NCI-H2227 (cell line): ENCODE data around the gene ERCC8.
"Not testable (repeated sequence)": the region's sequence is repeated elsewhere in the genome, so short reads cannot be mapped to it uniquely, and the experiment has no call there.

ENCODE experiments used
- DNase-seq: peaks from one replicate; lab custom pipeline; 2025; ENCODE audit not compliant: unreplicated experiment; lab: John Stamatoyannopoulos, UW

Gene ERCC8, protein sequence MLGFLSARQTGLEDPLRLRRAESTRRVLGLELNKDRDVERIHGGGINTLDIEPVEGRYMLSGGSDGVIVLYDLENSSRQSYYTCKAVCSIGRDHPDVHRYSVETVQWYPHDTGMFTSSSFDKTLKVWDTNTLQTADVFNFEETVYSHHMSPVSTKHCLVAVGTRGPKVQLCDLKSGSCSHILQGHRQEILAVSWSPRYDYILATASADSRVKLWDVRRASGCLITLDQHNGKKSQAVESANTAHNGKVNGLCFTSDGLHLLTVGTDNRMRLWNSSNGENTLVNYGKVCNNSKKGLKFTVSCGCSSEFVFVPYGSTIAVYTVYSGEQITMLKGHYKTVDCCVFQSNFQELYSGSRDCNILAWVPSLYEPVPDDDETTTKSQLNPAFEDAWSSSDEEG

DNA sequence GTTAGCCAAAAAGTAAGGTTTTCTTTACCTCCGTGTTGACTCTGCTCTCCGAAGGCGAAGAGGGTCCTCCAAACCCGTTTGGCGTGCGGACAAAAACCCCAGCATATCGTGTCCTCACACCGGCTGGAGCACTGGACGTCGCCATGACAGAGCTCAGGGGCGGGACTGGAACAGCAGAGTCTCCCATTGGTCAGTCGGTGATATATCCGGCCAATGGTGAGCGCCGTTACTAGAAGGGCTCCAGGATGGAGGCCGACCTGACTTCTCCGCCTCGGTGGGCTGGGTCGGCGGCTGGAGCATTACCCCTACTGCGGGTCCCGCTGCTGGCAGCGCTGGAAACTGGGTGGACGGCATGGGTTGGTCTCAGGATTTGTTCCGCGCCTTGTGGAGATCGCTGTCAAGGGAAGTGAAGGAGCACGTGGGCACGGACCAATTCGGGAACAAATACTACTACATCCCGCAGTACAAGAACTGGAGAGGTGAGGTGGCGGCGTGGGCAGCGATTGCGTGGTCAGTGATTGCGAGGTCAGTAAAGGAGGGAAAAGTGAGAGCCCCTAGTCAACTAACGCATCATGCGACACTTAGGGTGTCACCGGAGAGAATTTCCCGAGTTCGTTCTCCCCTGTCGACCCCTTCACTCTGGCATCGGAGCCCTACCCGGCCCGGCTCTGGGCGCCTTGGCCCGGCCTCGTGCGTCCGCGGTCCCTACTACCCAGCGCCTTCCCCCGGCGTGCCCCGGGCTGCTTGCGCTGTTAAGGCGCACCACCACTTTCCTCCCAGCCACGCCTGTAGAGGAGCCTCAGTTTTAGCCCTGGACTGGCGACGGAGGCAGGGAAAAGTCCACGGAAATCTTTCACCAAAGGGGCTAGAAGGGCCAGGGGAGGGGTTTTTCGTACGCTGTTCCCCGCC, at the start of gene ERCC8, which contains the start of gene NDUFAF2:
Gene ERCC8 (minus strand): TSS at position 167 of the 909 bp plus-strand sequence. CDS start 62 bp downstream, at position 105.
Gene NDUFAF2 (plus strand): TSS at position 302 of the 909 bp plus-strand sequence. CDS start 51 bp downstream, at position 353.
- peak; percentile 87 for DNase-seq

DNA sequence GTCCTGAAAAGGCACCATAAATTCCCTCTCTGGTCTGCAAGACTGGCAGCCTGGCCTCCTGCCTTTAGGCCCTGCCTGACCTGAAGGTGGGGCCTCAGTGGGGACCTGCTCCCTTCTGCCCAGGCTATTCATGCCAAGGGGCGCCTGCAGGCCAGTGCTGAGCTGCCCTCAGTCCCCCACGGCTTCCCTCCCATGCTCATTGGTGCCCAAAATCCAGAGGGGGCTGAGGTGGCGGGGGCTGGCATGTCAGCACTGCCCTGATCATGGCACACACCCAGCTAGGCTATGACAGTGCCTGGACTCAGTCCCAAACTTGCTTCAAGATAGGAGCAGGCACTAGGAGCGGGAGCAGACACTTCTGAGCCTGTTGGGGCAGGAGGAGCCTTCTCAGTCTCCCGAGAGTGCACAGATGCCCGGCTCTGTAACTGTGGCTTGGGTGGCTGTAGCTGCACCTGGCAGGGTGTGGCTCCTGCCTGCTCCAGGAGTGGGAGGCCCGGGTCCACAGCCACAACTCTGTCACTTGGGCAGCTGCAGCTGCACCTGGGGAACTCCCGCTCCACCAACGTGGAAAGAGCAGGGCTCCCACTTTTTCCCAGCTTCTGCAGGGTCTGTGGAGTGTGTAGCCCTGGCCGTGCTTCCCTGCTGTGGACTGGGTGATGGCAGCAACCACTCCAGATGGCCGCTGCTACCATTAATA, 49.2 kb upstream of the ERCC8 start:
- DNase-seq = no peak

DNA sequence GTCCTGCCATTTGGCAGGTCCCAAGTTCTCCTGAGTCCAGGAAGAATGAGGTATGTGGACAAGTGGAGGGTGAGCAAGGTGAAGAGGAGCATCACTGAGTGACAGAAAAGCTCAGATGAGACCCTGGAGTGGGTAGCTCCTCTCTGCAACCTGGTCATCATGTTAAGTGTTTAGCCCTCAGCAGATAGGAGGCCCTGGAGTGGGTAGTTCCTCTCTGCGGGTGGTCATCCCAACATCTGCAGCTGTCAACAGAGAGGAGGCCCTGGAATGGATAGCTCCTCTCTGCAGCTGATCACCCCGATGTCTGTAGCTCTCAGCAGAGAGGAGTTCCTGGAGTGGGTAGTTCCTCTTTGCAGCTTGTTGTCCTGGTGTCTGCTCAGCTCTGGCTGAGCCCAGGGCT, 48.6 kb upstream of the ERCC8 start:
- no peak for DNase-seq

DNA sequence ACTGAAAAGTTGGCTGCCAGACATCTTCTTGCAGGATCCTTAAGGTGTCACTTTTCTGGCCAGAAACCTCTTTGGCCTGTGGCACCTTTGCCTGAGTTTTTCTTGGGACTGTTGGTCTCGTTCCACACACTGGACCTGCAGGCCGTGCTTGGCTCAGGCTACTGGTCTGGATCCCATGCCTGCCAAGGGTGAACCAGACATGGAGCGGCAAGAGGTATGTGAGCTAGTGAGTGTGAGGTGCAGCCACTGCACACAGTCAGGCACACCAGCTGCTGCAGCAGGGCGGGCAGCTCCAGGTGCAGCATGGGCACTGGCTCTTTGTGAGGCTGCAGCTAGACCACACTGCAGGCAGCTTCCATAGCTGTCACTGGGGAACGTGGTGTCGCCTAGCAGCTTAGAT, 48.0 kb upstream of the ERCC8 start:
- DNase-seq = no peak

DNA sequence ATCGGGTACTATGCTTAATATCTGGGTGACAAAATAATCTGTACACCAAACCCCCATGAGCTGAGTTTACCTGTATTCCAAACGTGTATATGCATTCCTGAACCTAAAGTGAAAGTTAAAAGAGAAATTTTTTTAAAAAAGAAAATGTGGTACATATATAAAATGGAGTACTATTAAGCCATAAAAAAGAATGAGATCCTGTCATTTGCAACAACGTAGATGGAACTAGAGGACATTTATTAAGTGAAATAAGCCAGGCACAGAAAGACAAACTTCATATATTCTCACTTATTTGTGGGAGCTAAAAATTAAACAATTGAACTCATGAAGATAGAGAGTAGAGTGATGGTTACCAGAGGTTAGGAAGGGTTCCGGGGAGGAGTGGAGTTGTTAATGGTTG, 44.9 kb upstream of the ERCC8 start:
- no peak for DNase-seq

DNA sequence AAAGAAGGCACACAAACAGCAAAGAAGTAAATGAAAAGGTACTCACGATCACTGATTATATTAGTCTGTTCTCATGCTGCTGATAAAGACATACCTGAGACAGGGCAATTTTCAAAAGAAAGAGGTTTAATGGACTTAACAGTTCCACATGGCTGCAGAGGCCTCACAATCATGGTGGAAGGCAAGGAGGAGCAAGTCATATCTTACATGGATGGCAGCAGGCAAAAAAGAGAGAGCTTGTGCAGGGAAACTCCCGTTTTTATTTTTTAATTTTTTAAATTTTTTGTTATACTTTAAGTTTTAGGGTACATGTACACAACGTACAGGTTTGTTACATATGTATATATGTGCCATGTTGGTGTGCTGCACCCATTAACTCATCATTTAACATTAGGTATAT, 37.3 kb upstream of the ERCC8 start:
- not testable (repeated sequence) for DNase-seq

DNA sequence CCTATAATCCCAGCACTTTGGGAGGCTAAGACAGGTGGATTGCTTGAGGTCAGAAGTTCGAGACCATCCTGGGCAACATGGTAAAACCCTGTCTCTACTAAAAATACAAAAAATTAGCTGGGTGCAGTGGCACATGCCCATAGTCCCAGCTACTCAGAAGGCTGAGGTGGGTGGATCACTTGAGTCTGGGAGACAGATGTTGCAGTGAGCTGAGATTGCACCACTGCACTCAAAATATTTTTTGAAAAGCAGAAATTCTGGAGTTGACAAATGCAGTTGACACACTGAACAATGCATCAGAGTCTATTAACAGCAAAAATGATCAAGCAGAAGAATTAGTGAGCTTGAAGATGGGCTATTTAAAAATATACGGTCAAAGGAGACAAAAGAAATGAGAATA, 35.6 kb upstream of the ERCC8 start:
- no peak for DNase-seq

DNA sequence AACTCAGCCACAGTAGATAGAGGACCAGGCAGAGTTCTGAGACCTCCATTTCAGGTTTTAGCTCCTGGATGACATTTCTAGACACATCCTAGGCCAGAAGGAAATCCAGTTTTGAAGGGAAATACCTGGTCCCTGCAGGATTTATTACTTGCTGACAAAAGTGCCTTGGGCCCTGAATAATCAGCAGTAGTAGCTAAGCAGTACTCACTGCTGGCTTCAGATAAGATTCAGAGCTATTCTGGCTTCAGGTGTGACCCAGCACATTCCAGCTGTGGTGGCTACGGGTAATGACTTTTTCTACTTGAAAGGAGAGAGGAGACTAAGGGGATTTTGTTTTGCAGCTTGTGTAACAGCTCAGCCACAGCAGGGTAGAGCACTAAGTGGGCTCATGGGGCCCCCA, 34.1 kb upstream of the ERCC8 start:
- DNase-seq = no peak

DNA sequence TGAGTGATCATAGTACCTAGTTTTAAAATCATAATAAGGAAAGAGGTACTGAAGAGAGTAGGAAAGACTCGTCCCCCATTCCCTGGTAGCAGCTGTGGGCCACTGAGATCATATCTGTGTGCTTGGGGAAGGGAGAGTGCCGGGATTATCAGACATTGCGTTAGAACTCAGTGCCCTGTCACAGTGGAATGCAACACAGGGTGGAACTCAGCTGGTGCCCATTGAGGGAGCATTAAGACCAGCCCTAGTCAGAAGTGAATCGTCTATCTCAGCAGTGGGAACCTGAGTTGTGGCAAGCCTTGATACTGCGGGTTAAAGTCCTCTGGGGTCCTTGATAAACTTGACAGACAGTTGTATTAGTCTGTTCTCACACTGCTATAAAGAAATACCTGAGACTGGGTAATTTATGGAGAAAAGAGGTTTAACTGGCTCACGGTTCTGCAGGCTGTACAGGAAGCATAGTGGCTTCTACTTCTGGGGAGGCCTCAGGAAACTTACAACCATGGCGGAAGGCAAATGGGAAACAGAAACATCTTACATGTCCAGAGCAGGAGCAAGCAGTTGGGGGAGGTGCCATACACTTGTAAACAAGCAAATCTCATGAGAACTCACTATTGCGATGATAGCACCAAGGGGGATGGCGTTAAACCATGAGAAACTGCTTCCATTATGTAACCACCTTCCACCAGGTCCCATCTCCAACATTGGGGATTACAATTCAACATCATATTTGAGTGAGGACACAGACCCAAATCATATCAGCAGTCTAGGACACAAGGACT, 33.3 kb upstream of the ERCC8 start:
- DNase-seq = no peak

DNA sequence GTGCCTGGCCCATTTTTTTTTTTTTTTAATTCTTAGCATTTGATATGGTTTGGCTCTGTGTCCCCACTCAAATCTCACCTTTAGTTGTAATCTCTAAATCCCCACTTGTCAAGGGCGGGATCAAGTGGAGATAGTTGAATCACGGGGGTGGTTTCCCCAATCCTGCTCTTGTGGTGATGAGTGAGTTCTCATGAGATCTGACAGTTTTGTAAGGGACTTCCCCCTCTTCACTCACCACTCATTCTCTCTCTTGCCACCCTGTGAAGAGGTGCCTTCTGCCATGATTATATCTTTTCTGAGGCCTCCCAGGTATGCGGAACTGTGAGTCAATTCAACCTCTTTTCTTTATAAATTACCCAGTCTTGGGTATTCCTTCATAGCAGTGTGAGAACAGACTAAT, 27.4 kb upstream of the ERCC8 start:
- DNase-seq = no peak

DNA sequence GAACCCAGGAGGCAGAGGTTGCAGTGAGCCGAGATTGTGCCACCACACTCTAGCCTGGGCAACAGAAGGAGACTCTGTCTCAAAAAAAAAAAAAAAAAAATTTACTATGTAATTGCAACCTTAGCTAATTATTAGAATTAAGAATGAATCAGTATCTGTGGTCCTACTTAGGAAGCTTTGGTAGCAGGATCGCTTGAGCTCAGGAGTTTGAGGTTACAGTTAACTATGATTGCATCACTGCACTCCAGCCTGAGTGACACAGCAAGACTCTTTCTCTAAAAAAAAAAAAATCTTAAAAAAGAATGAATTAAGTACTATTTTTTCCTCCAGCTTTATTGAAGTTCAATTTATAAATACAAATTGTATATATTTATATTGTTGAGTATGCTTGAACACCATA, 16.8 kb upstream of the ERCC8 start:
- DNase-seq = no peak

DNA sequence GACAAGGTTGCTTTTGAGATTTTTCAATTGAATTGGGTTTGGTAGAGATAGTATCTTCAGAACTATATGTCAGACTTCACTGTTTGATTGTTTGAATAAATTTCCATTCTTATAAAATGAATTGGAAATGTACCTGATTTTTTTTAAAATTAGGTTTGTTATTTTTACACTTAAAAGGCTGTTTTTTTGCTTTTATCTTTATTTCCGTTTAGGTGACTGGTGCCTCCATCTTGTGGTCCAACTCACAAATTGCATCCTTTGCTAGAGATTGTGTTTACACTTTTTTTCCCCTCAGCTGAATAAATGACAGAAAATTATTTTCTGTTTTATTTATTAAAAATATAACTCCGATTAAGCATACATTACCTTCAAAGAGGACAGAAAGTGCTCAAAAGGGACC, 15.7 kb upstream of the ERCC8 start:
- peak; percentile 2 for DNase-seq

DNA sequence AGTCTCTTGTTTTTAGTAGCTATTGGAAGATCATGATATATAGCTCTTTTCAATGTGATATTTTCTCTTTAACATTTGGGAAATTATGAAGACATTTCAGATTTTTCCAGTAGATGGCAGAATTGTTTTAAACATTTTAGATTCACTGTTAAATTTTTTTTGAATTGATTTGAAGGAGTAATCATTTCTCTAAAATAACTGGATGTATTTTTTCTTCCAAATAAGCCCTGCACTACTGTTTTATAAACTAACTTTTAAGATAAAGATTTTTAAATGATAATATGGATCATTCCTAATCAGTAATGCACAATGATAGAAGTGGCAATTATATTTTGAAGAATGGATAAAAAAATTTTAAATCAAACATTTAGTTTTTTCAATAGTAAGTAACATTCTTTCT, 14.3 kb upstream of the ERCC8 start:
- DNase-seq = peak; percentile 24

DNA sequence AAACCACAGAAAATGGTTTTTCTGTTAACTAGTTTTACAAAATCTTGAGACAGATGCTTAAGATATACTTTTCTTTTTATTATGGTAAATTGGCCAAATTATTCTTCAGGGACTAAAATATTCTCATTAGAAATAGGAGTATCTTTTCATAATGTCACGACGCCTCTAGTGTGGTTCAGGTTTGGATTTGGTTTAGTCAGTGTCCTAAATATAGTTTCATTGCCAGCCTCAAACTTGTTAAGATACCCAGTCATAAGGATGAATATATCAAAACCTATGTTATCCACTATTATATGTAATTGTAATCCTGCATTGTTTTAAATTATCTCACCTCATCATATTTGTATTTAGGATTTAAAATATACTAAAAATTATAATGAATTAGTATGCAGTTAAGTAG, 13.8 kb upstream of the ERCC8 start:
- DNase-seq = no peak

DNA sequence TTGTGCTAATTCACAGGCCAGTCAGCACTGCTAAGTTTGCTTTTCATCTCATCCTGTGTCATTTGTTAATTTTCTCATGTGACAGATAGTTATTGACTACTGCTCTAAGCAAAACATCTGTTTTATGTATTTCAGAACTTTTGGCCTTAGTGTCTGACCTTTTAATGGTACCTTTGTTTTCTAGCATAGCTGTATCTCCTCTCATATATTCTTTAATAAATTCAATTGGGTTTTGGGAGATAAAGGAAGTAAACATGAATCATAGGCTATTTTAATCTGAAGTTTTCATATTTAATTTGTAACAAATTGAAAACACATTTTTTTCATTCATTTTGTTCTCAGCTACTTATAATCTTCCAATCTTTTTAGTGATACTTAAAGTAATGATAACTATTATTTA, 13.2 kb upstream of the ERCC8 start:
- no peak for DNase-seq

DNA sequence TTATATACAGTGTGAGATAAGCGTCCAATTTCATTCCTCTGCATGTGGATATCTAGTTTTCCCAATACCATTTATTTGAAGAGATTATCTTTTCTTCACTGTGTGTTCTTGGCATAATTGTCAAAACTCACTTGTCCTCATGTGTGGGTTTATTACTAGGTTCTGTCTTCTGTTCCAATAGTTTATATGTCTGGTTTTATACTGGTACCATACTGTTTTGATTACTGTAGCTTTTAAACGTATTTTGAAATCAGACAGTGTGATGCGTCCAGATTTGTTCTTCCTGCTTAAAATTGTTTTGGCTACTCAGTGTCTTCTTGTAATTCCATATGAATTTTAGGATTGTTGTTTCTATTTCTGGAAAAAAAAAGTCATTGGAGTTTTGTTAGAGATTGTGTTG, 10.4 kb upstream of the ERCC8 start:
- DNase-seq = no peak

DNA sequence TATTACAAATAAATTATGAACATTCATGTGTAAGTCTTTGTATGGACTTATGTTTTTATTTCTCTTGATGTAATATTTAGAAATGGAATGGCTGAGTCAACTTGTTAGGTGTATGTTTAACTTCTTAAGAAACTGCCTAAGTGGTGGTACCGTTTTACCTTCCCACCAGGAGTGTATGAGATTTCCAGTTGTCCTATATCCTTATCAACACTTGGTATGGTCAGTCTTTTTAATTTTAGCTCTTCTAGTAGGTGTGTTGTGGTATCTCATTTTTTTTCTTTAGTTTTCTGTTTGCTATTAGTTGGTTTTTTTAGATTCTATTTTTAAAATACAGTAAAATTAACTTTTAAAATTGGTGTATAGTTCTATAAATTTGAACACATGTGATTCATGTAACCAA, 3.9 kb upstream of the ERCC8 start:
- no peak for DNase-seq

DNA sequence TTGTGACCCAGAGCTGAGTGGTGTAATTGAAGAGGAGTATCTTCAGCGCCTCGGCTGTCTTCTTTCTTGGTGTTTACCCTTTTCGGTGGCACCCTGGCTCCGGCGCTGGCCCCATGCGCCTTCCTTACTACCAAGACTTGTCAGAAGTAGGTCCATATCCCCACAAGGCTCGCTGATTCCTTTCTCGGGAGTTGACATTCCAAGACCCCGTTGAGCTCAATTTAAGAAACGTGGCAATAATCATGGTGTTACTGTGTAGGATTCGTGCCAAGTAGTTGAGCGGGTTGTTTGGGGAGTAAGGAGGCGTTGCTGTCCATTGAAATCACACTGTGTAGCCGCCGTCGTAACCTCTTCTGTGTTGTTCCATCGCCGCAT, 930 bp upstream of the ERCC8 start:
- DNase-seq = peak; percentile 34

DNA sequence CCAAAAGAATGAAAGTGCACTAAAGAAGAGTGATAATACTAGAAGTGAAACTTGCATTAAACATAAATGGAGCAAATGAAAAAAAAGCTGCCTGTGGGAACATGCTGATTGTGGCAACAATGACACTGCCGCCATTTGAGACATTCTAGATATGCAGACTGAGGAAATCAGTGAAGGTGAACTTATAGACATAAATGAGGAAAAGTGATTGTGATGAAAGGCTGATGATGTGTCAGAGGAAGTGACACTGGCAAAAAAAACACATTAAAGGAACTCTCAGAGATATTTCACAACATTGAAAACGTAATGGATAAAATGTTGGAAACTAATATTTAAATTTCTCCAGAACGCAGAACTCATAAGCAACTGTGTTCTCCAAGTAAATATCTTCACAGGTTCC, 1.2 kb downstream of the ERCC8 start:
- DNase-seq = no peak

DNA sequence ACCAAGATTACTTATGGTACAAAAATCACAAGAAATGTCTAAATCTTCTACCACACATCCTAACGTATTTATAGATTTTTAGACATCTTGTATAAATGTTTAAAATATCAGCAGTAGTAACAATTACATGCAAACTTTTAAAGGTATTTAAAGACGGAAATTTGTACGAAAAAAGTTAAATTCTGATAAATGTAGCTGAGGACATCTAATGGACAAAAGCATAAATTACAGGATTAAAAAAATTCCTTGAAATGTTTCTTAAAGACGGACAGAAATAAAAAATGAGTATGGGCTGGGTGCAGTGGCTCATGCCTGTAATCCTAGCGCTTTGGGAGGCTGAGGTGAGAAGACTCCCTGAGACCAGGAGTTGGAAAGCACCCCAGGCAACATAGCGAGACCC, 15.8 kb downstream of the ERCC8 start:
- DNase-seq = no peak

DNA sequence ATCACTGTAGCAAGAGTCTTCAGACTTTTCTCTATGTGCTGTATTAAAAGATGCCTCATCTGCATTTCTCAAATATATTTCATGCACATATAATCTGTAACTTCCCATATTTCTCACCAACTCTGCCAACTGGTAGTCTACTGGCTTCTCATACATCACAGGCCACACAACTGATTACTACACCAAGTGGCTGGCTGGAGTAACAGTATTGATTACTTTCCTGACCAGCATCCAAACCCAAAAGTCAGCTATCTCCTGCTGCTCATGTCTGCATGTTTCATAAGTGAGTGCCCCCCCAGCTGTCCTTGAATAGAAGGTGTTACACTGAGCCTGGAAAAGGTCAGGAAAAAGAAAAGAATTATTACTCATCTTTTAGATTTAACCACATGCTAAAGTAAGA, 17.4 kb downstream of the ERCC8 start:
- DNase-seq = no peak
